ENCODE data around the gene UBE2Q1. TPM values are rescaled to one million over a fixed set of nuclear protein-coding genes. Genes with fewer than 3 reads are reported as not detected.

UBE2Q1 gene
- total and polyA plus RNA-seq, 2 donors (not counting 1 experiment from before 2014, with no cell fraction given) = 20.1 to 23.6 TPM

GRCh38 chr1:154575147-154575927 lies 16.9 kb upstream of the UBE2Q1 start:
- H2AFZ ChIP-seq (ENCODE audit: low read length) = no peak overlapping the region
- H3K27ac ChIP-seq (ENCODE audit: insufficient read depth, low read length) = no peak overlapping the region
- H3K9ac ChIP-seq (ENCODE audit: insufficient read depth, low read length) = no peak overlapping the region
- no peaks in the 10 kb centered on the region for H3K27me3 ChIP-seq (ENCODE audit: control insufficient read depth, insufficient read depth, low read length)
- H3K9me3 ChIP-seq (ENCODE audit: control insufficient read depth, insufficient read depth, low read depth, low read length) = no peaks in the 10 kb centered on the region
- no peaks in the 10 kb centered on the region for H3K4me1 ChIP-seq (ENCODE audit: control insufficient read depth, extremely low read depth, insufficient read depth, low read length)
- H4K20me1 ChIP-seq (ENCODE audit: control insufficient read depth, extremely low read depth, insufficient read depth, low read length) = no peaks in the 10 kb centered on the region
- no peaks in the 10 kb centered on the region for H3K79me2 ChIP-seq (ENCODE audit: control insufficient read depth, insufficient read depth, low read length)
- no peak overlapping the region for H3K4me2 ChIP-seq (ENCODE audit: extremely low read depth, insufficient read depth, low read length)
- no peak for TF ChIP-seq EZH2 (IDR thresholded peaks at IDR 0.05; ENCODE audit: low read length, missing control alignments)
- TF ChIP-seq, protein P1, sequence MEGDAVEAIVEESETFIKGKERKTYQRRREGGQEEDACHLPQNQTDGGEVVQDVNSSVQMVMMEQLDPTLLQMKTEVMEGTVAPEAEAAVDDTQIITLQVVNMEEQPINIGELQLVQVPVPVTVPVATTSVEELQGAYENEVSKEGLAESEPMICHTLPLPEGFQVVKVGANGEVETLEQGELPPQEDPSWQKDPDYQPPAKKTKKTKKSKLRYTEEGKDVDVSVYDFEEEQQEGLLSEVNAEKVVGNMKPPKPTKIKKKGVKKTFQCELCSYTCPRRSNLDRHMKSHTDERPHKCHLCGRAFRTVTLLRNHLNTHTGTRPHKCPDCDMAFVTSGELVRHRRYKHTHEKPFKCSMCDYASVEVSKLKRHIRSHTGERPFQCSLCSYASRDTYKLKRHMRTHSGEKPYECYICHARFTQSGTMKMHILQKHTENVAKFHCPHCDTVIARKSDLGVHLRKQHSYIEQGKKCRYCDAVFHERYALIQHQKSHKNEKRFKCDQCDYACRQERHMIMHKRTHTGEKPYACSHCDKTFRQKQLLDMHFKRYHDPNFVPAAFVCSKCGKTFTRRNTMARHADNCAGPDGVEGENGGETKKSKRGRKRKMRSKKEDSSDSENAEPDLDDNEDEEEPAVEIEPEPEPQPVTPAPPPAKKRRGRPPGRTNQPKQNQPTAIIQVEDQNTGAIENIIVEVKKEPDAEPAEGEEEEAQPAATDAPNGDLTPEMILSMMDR (conservative IDR thresholded peaks at IDR 0.05 in 1 of 2, IDR thresholded peaks at IDR 0.05 in 1 of 2; ENCODE audit: low read depth in 1 of 2, low read length in 2 of 2) = no peak
- no peak for DNase-seq (ENCODE audit: low read depth in 2 of 2)
- H3K36me3 ChIP-seq (ENCODE audit: control insufficient read depth, insufficient read depth, low read length) = peaks cover 8% of the 10 kb centered on the region
- no peak overlapping the region for H3K4me3 ChIP-seq (replicated peaks in 1 of 4; ENCODE audit: control extremely low read depth in 1 of 4, insufficient read depth in 1 of 4, low read depth in 3 of 4, low read length in 4 of 4)

DNA sequence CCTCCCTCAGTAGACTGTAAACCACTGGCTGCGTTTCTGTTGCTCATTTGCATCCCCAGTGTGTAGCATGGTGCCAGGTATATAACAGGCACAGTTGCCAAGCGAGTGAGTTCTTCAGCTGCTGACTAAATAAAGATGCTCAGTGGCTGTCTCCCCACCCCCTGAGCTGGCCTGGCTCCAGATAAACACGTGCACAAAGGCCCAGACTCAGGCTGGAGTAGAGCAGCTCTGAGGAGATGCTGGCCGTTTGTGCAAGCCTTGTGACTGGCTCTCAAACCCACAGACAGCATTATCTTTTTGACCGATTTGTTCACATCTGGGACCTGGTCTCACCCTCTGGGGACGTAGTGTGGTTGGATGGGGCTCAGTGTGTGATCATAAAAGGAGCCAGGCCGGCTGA lies 16.3 kb upstream of the UBE2Q1 start:
- DNase-seq (ENCODE audit: low read depth in 2 of 2) = peak; percentile 15
- H3K27ac ChIP-seq (ENCODE audit: insufficient read depth, low read length) = no peak overlapping the region

DNA sequence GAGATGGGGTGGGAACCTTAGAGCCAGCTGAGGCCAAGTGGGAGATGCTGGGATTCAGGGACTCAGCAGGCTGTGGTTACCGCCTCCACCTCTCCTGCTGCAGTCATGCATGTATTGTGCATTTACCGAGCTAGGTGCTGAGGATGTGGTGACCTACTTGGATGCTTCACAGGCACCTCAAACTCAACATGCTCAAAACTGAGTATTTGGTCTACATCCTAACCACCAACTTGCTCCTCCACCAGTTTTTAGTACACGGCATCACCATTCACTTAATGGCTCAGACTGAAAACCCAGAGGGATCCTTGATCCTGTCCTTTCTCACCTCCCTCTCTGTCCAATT lies 14.7 kb upstream of the UBE2Q1 start:
- no peaks in the 10 kb centered on the region for H3K79me2 ChIP-seq (ENCODE audit: control insufficient read depth, insufficient read depth, low read length)
- no peak for DNase-seq (ENCODE audit: low read depth in 2 of 2)
- peaks cover 3% of the 10 kb centered on the region for H3K27me3 ChIP-seq (ENCODE audit: control insufficient read depth, insufficient read depth, low read length)
- H3K4me2 ChIP-seq (ENCODE audit: extremely low read depth, insufficient read depth, low read length) = no peak overlapping the region
- no peak overlapping the region for H3K27ac ChIP-seq (ENCODE audit: insufficient read depth, low read length)
- no peak overlapping the region for H2AFZ ChIP-seq (ENCODE audit: low read length)
- no peaks in the 10 kb centered on the region for H3K9me3 ChIP-seq (ENCODE audit: control insufficient read depth, insufficient read depth, low read depth, low read length)
- no peaks in the 10 kb centered on the region for H4K20me1 ChIP-seq (ENCODE audit: control insufficient read depth, extremely low read depth, insufficient read depth, low read length)
- H3K4me3 ChIP-seq (replicated peaks in 1 of 4; ENCODE audit: control extremely low read depth in 1 of 4, insufficient read depth in 1 of 4, low read depth in 3 of 4, low read length in 4 of 4) = no peak overlapping the region
- no peak overlapping the region for H3K9ac ChIP-seq (ENCODE audit: insufficient read depth, low read length)
- no peaks in the 10 kb centered on the region for H3K4me1 ChIP-seq (ENCODE audit: control insufficient read depth, extremely low read depth, insufficient read depth, low read length)
- TF ChIP-seq, protein P1 (conservative IDR thresholded peaks at IDR 0.05 in 1 of 2, IDR thresholded peaks at IDR 0.05 in 1 of 2; ENCODE audit: low read depth in 1 of 2, low read length in 2 of 2) = no peak
- no peak for TF ChIP-seq EZH2 (IDR thresholded peaks at IDR 0.05; ENCODE audit: low read length, missing control alignments)
- no peaks in the 10 kb centered on the region for H3K36me3 ChIP-seq (ENCODE audit: control insufficient read depth, insufficient read depth, low read length)

More for the DNA sequence above, 16.3 kb upstream of the UBE2Q1 start:
- TF ChIP-seq EZH2 (IDR thresholded peaks at IDR 0.05; ENCODE audit: low read length, missing control alignments) = no peak
- TF ChIP-seq, protein P1 (conservative IDR thresholded peaks at IDR 0.05 in 1 of 2, IDR thresholded peaks at IDR 0.05 in 1 of 2; ENCODE audit: low read depth in 1 of 2, low read length in 2 of 2) = no peak
- no peaks in the 10 kb centered on the region for H3K4me1 ChIP-seq (ENCODE audit: control insufficient read depth, extremely low read depth, insufficient read depth, low read length)
- no peak overlapping the region for H2AFZ ChIP-seq (ENCODE audit: low read length)
- H3K4me3 ChIP-seq (replicated peaks in 1 of 4; ENCODE audit: control extremely low read depth in 1 of 4, insufficient read depth in 1 of 4, low read depth in 3 of 4, low read length in 4 of 4) = no peak overlapping the region
- no peaks in the 10 kb centered on the region for H4K20me1 ChIP-seq (ENCODE audit: control insufficient read depth, extremely low read depth, insufficient read depth, low read length)
- no peak overlapping the region for H3K9ac ChIP-seq (ENCODE audit: insufficient read depth, low read length)
- no peak overlapping the region for H3K4me2 ChIP-seq (ENCODE audit: extremely low read depth, insufficient read depth, low read length)
- peaks cover 5% of the 10 kb centered on the region for H3K36me3 ChIP-seq (ENCODE audit: control insufficient read depth, insufficient read depth, low read length)
- peaks cover 3% of the 10 kb centered on the region for H3K27me3 ChIP-seq (ENCODE audit: control insufficient read depth, insufficient read depth, low read length)
- no peaks in the 10 kb centered on the region for H3K9me3 ChIP-seq (ENCODE audit: control insufficient read depth, insufficient read depth, low read depth, low read length)
- no peaks in the 10 kb centered on the region for H3K79me2 ChIP-seq (ENCODE audit: control insufficient read depth, insufficient read depth, low read length)

All from fibroblast of lung (primary cell).